NB4 (cell line): ENCODE data around the gene GH2.

Experiments used
- DNase-seq: peaks from one replicate; pipeline ENCODE4 v3.0.0; 2010; ENCODE audit warnings: low read depth
- H3K4me3 ChIP-seq: one replicate; pipeline ENCODE4 v1.5.1; 2011; ENCODE audit warnings: mild to moderate bottlenecking, low read depth, low read length, moderate library complexity
- CTCF ChIP-seq: IDR thresholded peaks from one replicate; pipeline ENCODE4 v1.5.1; 2012; ENCODE audit warnings: low read depth, low read length
- MAX ChIP-seq: IDR thresholded peaks from 2 replicates; pipeline ENCODE4 v1.6.1; 2011; ENCODE audit warnings: low read depth, low read length
- MYC ChIP-seq: IDR thresholded peaks from 2 replicates; pipeline ENCODE4 v1.6.1; 2011; ENCODE audit warnings: low read depth, low read length
- POLR2A ChIP-seq: IDR thresholded peaks from 2 replicates; pipeline ENCODE4 v1.6.1; 2011; ENCODE audit warnings: mild to moderate bottlenecking; ENCODE audit not compliant: insufficient read length; ENCODE audit errors: extremely low read depth

GH2 gene

GRCh38 chr17:63850401-63850800 lies 31.3 kb downstream of the GH2 start:
- TF ChIP-seq MYC: no peak
- TF ChIP-seq POLR2A: no peak
- no peak for TF ChIP-seq MAX
- TF ChIP-seq CTCF: no peak
- H3K4me3 ChIP-seq: no peak overlapping the region
- no peak for DNase-seq

- H3K4me3 ChIP-seq: no peak overlapping the region
- peak; percentile 43 for DNase-seq
- TF ChIP-seq CTCF: no peak
- no peak for TF ChIP-seq POLR2A
- no peak for TF ChIP-seq MYC
- TF ChIP-seq MAX: no peak
Observed at GRCh38 chr17:63848834-63849689, 32.7 kb downstream of the GH2 start.

GRCh38 chr17:63847525-63848249 lies 34.1 kb downstream of the GH2 start:
- no peak for DNase-seq
- H3K4me3 ChIP-seq: no peak overlapping the region
- TF ChIP-seq CTCF (no peak), MYC (no peak), POLR2A (no peak), MAX (no peak)

GRCh38 chr17:63845509-63845908 lies 36.2 kb downstream of the GH2 start:
- no peak for DNase-seq
- no peak for TF ChIP-seq POLR2A
- TF ChIP-seq MYC: no peak
- H3K4me3 ChIP-seq: no peak overlapping the region

GRCh38 chr17:63843910-63844677 lies 37.6 kb downstream of the GH2 start:
- DNase-seq: no peak
- TF ChIP-seq MAX: no peak
- TF ChIP-seq MYC: no peak
- TF ChIP-seq POLR2A: no peak
- TF ChIP-seq CTCF: no peak

GRCh38 chr17:63843387-63843888 lies 38.3 kb downstream of the GH2 start:
- peak overlapping the region; percentile 87 for H3K4me3 ChIP-seq
- peak; percentile 90 for DNase-seq

More at GRCh38 chr17:63843910-63844677, 37.6 kb downstream of the GH2 start:
- peak overlapping the region; percentile 87 for H3K4me3 ChIP-seq
